DLD1 (cell line): ENCODE measurements around the gene OR2AT4.

ENCODE experiments used
- in situ Hi-C: cut with HindIII; loops from 2 replicates; pipeline ENCODE4 v1.10.0; 2017; ENCODE audit warnings: low sequenced_read_pairs

The OR2AT4 gene

DNA sequence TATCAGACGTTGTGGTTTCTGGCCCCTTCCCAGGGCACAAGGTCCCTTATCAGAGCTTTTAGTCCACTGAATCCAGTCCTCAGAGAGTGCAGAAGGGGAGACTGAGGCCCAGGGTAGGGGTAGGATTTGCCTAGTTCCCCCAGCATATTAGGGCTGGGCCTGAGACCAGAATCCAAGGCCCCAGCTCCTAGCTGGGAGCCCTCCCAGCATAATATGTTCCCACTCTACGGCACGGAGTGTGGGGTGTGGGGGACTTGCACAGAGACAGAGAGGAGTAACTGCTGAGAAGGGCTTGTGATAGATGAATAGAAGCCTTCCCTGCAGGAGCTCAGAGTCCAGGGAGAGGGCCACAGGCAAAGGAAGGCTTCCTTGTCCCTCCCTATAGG is 64.1 kb downstream of the OR2AT4 start:
- in situ Hi-C loops, result no loop called here

DNA sequence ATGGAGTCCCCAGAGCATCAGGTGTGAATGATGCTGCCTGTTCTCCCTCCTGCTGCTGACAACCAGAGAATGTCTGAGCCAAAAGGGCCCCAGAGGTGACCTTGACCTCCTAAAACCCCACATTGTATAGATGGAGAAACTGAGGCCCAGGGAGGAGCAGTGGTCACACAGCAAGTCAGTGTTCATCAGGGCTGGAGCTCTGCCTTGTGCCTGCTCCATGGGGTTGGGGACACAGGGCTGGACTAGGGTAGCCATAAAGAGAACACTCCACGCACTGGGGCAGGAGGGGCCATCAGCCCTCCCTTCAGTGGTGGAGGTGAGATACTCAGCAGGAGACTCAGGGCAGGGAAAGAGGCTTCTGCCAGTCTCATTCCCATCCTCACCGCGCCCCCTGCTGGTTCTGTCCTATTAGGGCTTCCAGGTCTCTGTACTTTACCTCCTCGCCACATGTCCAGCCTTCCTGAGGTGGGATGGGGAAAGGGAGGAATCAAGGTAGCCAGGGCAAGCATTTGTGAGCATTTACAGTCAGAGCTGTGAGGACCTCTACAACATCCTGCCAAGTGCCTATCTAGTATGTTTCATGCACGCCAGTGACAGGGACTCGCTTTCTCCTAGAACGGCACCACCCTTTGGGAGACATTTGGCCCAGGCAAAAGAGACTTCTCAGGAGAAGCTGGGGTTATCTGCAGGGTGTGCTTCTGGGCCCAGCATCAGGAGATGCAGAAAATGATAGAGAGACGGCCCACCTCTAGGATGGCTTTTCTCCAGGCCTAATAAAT is 64.7 kb downstream of the OR2AT4 start:
- in situ Hi-C loops, result no loop called here
